GM19452 (cell line): Measurements from ENCODE around the gene MAMLD1.

Experiments used
- ATAC-seq: cut with Tn5 transposase; IDR thresholded peaks from one replicate; pipeline ENCODE4 v1.9.1; 2021; ENCODE audit not compliant: unreplicated experiment

The MAMLD1 gene

GRCh38 chrX:150355913-150356312, 7.2 kb upstream of the MAMLD1 start:
- ATAC-seq, result no peak

GRCh38 chrX:150357790-150358189, 5.3 kb upstream of the MAMLD1 start:
- ATAC-seq, result no peak

- no peak for ATAC-seq
Observed at GRCh38 chrX:150358651-150359050, 4.5 kb upstream of the MAMLD1 start.

DNA sequence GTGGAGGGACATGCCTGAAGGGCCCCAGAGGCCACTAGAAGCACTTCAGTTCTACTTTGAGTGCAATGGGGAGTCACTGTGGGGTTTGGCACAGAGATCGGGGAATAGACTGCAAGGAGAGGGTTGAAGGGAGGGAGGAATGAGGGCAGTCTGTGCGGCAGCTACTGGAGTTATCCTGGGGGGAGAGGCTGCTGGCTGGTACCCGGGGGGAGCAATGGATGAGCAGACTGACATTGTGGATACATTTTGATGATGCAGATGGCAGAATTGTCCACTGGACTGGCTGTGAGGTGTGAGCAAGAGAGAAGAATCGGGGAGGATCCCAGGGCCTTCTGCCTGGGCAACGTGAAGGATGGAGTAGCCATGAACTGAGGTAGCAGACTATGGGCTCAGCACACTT, 2.8 kb upstream of the MAMLD1 start:
- ATAC-seq, result no peak

DNA sequence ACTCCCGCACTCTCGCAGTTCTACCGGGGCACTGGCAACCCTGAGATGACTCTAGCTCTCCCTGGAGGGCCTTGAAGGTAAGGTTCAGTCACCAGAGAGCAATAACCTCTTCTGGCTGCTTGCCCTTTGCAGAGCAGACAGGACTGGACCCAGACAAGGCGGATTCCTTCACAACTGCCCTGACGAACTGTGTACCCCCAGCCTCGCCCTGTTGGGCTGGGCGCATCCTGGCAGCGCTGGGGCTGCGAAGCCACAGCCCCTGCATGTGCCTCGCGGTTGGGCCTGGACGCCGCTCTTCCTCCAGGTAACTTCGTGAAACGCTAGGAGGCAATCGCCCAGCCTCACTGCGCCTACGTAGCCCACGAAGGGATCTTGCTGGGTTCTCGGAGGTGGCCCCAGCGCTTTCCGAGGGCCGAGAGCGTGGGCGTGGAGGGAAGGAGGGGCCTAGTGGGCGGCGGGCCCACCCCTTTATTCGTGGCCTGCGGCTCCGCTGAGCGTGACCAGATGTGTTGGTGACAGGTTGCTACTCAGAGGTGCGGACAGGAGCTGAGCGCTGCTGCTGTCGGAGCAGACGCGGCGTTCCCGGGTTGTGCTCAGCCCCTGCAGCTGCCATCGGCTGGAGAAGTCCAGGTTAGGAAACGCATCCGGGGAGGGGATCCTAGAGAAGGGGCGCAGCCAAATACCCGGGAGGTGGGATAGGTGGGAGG, 1.9 kb upstream of the MAMLD1 start:
- ATAC-seq, result no peak

DNA sequence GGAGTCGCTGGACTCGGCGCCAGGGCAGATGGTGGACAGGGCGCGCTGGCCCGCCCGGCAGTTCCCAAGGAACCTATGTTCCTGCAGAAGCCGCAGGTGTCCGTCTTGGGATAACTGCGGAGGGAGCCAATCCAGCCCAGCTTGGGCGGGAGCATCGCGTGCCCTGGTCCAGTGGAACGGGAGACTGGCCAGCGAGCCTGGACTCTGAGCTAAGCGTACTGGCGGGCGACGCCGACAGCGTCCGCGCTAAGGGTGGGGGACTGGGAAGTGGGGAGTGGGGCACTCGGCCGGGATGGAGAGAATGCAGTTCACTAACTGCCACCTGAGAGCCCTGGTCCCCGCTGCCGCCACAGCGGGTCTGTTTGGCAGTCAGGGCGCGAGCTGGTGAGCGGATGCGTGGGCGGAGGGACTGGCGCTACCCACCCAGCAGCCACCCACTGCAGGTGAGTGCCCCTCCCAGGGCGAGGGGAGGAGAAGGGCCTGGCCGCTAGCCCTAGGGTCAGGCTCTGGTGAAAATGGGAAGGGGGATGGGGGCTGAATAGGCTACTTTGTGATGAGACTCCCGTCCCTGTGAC, 1.3 kb upstream of the MAMLD1 start:
- ATAC-seq, result no peak

GRCh38 chrX:150363561-150364346, 637 bp downstream of the MAMLD1 start:
- ATAC-seq, result no peak

DNA sequence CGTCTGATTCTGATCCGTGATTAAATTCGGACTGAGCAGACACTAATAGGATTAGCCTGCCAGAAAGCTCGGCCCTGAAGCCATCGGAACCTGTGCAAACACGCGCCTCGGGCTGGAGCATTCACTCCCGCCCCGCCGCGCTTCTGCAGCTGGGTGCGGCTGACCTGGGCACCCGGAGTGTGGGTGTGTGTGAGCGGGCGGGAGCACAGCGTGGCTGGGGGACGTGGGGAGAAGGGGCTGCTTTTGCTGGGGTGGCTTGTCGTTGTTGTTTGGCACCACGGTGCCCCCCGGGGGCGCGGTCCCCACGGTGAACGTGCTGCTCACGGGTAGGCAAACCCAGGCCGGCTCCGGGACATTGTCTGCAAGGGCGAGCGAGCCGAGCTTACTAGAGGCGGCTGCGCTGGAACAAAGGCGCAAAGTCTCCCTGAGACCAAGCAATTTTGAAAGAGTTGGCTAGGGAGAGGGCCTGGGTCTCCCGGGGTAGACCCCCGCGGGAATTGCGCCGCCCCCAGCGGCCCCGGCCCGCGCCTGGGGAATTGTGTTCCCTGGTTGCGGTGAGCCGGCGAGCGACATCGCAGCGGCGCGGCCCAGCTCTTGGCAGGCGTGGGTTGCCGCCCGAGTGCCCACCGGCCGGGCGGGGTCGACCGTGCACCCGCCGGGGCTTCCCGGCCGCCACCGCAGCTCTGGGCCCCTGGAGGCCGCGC, 1.4 kb downstream of the MAMLD1 start:
- ATAC-seq, result no peak

GRCh38 chrX:150365051-150365989, 2.2 kb downstream of the MAMLD1 start:
- no peak for ATAC-seq

GRCh38 chrX:150365990-150366911, 3.1 kb downstream of the MAMLD1 start:
- ATAC-seq, result no peak

DNA sequence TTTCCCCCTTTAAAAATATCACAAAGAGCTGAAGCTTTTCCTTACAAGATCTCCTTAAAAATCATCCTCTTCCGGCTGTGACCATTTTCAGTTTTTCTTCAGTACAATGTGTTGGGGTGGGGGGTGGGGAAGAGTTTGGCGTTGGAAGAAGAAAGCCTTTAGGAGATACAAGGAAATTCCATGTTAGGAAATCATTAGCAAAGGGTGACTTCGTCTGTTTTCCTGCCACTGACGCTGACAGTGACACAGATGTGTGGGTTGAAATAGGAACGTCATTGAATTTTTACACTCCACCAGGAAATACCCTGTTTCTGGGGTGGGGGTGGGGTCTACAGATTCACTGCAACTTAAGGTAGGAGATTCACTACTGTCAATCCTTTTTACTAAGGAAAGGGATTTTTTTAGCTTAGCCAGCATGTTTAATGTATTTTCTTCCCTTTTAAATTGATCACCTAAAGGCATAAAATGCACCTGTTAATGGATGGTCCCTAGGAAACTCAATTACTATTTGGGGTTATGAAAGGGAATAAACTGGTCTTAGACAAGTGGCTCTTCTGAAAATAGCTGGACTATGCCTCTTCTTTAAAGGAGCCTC, 3.9 kb downstream of the MAMLD1 start:
- no peak for ATAC-seq

- no peak for ATAC-seq
Observed at GRCh38 chrX:150370589-150371312, 7.6 kb downstream of the MAMLD1 start.

DNA sequence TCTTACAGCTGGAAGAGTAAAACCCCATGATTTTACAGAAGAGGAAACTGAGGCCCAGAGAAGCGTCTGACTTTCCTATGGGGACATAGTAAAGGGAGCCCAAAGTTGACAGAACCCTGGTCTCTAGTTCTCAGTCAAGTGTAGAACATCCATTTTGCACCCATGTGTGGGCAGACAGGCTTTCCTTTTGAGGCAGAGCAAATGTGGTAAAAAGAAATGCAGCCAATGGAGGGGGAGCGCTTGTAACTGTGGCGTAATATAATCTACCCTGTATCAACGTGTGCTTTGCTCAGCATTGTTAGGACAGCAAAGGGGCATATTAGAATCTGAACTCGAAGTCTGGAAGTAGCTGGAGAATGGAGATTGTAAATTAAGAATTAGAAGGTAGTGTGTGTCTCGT, 8.8 kb downstream of the MAMLD1 start:
- ATAC-seq, result no peak

DNA sequence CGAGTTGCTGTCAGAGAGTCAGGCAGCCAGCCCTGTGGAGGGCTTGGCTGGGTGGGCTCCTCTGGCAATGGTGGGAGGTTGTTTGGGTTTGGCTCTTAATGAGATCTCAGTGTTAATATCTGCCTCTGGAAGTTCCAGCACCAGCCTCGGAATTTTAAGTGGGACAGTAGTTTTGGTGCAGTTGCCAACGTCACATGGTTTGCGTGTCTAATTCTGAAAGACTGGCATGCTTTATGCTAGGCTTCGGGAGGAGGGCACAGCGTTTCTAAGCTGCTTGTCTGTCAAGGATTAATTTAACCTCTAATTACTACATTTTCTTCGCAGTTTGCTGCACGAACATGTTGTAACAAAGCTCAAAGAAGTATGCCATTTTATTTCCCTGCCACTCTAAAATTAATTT, 9.2 kb downstream of the MAMLD1 start:
- ATAC-seq, result no peak

DNA sequence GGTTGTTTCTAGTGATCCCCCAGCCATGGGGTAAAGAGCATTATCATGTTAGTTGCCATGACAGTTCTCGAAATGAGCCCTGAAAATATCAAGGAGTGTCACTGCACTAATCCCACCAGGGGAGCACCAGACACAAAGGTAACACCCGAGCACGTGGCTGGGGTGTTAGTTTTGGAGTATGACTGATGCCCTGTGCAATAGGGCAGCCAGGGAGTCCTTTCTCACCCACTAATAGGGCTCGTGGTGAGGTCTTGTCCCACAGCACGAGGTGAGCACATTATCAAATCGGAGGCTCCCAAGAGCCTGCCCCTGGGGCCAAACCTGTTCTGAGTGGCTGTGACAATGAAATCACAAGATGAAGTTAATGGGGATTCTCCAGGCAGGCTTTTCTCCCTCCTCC, 9.6 kb downstream of the MAMLD1 start:
- no peak for ATAC-seq

DNA sequence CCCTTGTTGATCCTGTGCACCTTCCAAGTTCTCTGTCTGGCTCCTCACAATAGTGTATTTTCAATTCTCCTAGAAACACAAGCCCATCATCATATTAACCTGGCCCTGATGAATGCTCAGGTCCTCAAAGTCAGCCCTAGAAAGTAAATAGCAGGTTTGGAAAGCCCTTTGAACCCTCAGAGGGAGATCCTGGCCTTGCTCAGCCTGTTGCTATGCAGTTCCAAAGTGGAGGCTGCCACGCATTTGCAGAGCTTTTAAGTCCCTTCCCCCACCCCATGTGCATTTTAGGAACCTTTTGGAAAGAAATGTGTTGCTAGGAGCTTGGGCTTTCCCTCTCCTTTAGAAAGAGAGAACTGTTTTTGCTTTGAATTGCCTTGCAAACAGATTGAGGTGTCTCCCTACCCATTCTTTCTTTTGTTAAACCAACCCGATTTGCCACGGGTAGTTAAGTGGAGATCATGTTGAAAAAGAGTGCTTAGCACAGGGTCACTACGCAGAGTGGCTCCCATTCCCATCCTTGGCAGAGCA, 12.2 kb downstream of the MAMLD1 start:
- no peak for ATAC-seq

- ATAC-seq, result no peak
Observed at GRCh38 chrX:150377005-150377404, 13.9 kb downstream of the MAMLD1 start.

DNA sequence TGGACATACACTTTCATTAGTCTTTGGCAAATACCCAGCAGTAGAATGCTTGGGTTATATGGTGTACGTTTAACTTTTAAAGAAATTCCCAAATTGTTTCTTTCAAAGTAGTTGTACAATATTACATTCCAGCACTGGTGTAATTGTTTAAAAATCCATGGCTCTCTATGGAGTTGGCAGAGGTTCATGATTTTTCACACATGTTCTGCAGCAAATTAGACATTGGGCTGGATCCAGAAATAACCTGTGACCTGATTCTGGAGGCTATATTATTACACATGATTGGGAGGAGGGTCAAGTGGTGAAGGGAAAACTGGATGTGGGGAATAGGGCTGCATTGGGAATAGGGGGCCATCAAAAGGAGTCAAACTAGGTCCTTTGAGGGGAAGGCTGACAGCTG, 41.9 kb downstream of the MAMLD1 start:
- no peak for ATAC-seq
